Fibroblast of mammary gland (primary cell): ENCODE measurements around the gene REV3L.

Source experiments
- DNase-seq: peaks from one replicate; pipeline ENCODE4 v3.0.0-alpha.2; 2010; ENCODE audit warnings: low read depth
- H3K4me3 ChIP-seq: 2 replicates; pipeline ENCODE4 v1.5.1; 2011; ENCODE audit warnings: low read depth, mild to moderate bottlenecking, low read length, moderate library complexity; ENCODE audit not compliant: control insufficient read depth
- TF ChIP-seq, protein P1 (sequence below): conservative IDR thresholded peaks from 2 replicates; pipeline ENCODE4 v1.5.1; 2011; ENCODE audit warnings: low read depth, low read length, inconsistent platforms; ENCODE audit not compliant: control insufficient read depth, insufficient read depth

REV3L gene

DNA sequence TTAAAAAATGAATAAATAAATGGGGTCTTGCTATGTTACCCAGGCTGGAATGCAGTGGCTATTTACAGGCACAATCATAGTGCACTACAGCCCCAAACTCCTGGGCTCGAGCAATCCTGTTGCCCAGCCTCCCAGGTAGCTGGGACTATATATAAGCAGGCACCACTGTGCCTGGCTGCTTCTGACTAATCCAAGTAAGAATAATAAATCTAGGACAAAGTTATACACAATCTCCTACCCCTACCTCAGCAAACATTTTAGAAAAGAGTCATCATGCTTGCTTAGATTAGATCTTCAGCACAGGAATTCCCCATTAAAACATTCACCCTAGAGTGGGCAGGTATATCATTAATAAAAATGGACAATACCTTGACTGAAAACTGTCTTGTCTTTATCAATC, 124.6 kb downstream of the REV3L start:
- TF ChIP-seq, protein P1, sequence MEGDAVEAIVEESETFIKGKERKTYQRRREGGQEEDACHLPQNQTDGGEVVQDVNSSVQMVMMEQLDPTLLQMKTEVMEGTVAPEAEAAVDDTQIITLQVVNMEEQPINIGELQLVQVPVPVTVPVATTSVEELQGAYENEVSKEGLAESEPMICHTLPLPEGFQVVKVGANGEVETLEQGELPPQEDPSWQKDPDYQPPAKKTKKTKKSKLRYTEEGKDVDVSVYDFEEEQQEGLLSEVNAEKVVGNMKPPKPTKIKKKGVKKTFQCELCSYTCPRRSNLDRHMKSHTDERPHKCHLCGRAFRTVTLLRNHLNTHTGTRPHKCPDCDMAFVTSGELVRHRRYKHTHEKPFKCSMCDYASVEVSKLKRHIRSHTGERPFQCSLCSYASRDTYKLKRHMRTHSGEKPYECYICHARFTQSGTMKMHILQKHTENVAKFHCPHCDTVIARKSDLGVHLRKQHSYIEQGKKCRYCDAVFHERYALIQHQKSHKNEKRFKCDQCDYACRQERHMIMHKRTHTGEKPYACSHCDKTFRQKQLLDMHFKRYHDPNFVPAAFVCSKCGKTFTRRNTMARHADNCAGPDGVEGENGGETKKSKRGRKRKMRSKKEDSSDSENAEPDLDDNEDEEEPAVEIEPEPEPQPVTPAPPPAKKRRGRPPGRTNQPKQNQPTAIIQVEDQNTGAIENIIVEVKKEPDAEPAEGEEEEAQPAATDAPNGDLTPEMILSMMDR: no peak
- no peak overlapping the region for H3K4me3 ChIP-seq
- no peak for DNase-seq

DNA sequence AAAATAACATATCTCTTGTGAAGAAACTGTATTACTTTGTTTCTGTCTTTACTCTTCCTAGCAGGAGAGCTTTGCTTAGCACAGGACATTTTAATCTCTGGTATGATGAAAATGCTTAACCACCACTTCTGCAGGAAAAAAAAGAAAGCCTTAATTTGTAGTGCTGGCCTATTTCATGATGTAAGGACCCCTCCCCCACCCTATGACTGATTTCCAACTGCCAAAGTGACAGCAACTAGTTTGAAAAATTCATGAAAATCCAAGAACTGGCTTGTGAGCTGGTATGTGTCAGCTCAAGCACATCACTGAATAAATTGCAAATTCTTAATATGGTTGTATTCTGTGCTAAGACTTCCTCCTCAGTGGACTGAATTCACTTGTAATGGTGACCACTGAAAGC, 125.3 kb downstream of the REV3L start:
- H3K4me3 ChIP-seq: no peak overlapping the region
- TF ChIP-seq, protein P1: no peak
- no peak for DNase-seq

DNA sequence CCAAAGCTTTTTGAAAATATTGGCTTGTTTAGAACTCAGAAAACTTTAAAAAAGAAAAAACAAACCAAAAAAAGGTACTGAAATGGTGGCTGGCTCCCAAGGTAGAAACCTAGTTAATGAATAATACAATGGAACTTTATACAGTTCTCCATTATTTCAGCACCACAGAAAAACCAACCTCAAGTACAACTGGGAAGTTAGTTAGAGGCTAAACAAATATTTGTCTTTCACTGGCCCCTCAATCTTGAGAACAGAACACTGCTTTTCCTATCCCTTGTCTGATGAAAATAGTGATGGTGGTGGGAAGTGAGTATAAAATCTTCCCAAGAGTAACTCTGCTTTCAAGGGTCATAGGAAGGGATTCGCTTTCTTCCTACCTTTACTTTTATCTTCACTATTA, 126.5 kb downstream of the REV3L start:
- no peak for DNase-seq
- no peak overlapping the region for H3K4me3 ChIP-seq
- TF ChIP-seq, protein P1: no peak

DNA sequence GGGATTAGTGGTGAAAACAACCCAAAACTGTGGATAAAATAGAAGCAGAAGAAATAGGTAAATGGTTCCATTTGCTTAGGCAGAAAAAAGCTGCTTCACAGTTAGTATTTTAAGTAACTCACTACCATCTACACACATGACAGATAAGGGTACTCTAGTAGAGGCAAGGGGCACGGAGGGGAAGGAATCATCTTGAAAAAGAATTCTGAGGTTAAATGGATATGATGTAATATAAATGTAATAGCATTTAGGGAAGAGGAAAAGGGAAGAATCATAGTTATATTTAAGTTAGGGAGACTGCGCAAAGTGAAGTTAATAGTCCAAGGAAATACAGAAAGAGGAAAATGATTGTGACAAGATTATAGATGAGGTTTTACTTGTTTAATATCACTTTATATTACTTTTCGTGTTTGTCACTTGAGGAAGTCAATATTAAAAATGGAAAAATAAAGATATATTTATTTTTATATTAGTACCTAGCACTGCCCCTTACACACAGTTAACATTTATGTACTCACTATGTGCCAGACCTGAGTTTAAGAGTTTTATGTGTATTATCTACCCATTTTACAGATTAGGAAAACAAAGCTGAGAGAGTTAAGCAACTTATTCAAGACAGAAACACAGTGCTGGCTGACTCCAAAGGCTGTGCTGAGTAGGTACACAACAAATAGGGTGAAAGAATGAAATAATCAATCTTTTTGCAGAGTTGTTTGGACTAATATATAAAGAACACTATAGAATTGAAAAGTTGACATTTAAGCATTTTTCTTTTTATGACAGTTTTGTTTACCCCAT, 128.1 kb downstream of the REV3L start:
- H3K4me3 ChIP-seq: no peak overlapping the region
- DNase-seq: no peak
- TF ChIP-seq, protein P1: no peak

DNA sequence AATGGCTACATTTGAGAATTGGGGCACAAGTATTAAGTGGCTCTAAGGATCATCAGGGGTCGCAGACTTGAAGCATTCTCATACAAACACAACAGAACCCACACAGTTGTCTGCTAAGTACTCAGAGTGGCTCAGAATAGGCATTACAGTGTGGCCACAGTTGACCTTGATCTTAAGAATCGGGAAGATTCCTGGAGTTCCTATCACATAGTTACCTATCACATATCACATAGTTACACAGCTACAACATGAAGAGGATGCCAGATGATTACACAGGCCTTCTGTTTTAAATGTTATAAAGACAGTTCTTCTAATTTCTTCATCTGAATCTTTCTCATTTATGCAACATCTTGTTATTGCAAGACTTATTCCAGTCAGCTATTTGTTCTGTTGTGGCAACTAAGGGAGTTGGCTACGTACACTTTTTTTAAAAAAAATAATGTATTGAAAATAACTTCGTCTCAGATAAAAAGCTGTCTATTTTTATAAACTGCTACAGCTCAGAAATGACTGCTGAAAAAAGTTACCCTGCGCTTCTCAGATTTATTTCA, 129.0 kb downstream of the REV3L start:
- TF ChIP-seq, protein P1: no peak
- DNase-seq: no peak
- no peak overlapping the region for H3K4me3 ChIP-seq

DNA sequence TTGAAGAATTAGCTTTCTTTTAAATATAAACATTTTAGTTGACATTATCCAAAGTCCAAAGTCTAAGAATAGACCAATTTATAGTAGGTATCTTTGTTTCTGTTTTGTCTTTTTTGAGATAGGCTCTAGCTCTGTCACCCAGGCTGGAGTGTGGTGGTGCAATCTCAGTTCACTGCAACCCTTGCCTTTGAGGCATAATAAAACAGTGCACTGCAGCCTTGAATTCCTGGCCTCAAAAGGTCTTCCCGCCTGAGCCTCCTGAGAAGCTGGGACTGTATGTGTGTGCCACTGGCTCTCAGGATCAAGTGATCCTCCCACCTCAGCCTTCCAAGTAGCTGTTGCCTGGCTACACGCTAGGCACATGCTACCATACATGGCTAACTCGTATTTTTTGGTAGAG, 135.4 kb downstream of the REV3L start:
- TF ChIP-seq, protein P1: no peak
- no peak for DNase-seq
- H3K4me3 ChIP-seq: no peak overlapping the region
